GM21447 (cell line): Measurements from ENCODE around the gene TMEM219.
"Not testable (repeated sequence)": the region's sequence is repeated elsewhere in the genome, so short reads cannot be mapped to it uniquely, and the experiment has no call there.

Source experiments
- ATAC-seq: cut with Tn5 transposase; IDR thresholded peaks from one replicate; pipeline ENCODE4 v1.9.1; 2021; ENCODE audit not compliant: unreplicated experiment

Gene TMEM219

DNA sequence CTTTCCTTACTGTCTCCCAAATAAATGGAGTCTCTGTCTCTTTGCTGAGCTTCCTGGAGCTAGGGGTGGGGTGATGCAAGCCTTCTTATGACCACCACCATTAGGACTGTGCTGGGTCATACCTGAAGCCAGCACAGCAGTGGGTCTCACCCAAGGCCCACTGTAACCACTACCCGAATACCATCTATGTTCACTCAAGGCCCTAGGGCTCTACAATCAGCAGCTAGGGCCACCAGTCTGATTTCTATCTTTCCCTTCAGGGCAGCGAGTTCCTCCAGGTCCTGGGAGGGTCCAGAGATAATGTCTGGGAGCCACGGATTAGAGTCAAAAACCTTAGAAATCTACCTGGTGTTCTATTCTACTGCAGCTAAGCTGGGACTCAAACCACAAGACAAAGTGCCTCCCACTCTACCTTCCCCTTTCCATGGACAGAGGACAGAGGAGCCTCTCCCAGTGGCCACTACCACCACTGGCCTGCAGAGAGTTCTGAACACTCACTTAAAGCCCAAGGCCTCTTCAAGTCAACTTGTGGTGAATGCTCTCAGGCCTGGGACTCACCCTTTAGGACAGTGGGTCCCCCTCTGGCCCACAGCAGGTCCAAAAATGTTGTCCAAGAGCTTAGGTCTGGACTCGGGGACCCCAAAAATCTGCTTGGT, 10.9 kb upstream of the TMEM219 start:
- ATAC-seq = no peak

DNA sequence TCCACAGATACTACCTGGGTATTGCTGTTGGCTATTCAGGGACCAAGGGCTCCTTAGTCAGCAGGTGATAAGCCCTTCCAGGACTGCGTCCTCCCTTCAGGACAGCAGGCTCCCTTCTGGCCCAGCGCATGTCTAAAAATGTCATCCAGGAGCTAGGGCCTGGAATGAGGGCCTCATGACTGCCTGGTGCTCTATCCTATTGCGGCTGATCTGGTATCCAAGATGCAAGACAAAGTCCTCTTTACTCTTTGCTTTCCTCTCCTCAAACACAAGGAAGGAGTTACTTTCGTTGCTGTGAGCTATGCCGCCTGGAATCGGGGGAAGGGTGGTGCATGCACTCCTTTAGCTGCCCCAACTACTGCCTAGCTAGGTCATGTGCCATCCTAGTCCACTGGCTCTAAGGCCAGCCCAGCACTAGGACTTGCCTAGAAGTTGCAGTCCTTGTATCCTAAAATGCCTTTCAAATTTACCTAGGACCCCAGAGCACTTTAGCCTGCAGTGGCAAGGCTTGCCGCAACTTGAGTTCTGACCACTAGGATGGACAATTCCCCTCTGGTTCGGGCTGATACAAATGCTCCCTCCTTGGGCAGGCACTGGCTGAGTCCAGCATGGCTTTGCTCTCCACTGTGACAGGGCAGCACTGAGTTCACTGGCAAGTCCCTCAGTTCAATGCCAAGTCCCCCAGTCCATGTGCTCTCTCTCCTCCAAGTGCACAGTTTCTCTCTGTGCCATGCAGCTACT, 10.1 kb upstream of the TMEM219 start:
- ATAC-seq = no peak

DNA sequence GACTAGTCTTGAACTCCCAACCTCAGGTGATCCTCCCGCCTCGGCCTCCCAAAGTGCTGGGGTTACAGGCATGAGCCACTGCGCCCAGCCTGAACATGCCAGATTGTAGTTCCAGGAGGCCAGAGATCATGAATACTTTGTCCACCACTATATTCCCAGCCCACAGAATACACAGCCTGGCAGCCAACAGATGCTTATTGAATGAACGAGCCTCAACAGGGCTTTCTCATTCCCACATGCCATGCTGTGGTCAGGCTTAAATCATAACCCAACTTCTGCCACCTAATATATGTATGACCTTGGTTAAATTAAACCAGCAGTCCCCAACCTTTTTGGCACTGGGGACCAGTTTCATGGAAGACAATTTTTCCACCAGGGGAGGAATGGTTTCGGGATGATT, 3.1 kb upstream of the TMEM219 start:
- no peak for ATAC-seq

DNA sequence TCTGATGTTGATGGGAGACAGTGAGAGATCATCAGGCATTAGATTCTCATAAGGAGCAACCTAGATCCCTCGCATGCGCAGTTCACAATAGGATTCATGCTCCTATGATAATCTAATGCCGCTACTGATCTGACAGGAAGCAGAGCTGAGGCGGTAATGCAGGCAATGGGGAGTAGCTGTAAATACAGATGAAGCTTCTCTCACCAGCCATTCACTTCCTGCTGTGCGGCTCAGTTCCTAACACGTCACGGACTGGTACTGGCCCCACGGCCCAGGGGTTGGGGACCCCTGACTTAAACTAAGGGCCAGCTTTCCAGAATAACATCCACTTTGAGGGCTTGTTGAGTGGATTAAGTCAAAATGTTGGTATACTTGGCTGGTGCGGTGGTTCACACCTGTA, 2.6 kb upstream of the TMEM219 start:
- ATAC-seq = no peak

DNA sequence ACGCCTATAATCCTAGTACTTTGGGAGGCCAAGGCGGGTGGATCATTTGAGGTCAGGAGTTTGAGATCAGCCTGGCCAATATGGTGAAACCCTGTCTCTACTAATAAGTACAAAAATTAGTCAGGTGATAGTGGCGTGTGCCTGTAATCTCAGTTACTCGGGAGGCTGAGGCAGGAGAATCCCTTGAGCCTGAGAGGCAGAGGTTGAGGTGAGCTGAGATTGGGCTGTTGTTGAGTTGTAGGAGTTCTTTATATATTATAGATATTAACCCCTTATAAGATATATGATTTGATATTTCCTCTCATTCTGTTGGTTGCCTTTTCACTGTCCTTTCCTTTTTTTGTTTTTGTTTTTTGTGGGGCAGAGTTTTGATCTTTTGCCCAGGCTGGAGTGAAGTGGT, 2.1 kb upstream of the TMEM219 start:
- not testable (repeated sequence) for ATAC-seq

DNA sequence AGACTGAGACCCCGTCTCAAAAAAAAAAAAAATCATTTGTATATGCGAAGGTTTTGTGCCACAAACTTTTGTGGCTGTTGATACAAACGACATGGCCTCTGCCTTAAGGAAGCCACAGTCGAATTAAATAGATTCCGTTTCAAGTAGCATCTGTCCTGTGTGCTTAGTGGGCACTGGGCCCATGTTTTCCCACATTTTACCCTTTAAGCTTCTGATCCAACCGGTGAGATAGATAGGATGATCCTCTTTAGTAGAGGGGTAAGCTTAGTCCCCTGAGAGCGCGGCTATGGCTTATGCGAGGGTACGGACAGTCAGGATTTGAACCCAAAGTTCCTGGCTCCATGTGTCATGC, 776 bp upstream of the TMEM219 start:
- ATAC-seq = no peak

DNA sequence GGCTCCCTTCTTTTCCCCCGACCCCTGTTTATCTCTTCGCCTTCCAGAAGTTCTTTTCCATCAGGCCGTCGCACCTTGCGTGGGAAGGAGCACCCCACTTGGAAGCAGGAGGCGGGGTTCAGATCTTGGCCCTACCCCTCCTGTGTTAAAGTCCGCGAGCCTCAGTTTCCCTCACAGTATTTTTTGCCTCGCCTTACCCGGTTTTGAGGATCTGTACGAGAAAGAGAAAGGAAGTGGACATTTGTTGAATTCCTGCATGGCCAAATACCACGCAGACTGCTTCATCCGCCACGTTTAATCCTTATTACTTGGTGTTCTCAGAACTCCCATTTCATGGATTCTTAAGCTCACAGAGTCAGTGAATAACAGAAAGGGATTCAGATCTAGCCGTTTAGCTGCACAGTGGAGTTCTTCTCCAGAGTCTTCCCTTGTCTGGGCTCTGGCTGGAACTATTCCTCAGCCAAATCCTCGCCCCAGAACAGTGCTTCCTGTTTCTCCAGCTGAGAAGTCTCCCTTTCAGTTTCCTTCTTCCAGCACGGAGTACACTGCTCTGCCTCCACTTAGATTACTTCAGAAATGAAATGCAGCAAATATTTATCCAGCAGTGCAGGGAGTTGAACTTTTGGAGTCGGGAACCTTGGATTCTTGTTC, 590 bp downstream of the TMEM219 start:
- no peak for ATAC-seq

DNA sequence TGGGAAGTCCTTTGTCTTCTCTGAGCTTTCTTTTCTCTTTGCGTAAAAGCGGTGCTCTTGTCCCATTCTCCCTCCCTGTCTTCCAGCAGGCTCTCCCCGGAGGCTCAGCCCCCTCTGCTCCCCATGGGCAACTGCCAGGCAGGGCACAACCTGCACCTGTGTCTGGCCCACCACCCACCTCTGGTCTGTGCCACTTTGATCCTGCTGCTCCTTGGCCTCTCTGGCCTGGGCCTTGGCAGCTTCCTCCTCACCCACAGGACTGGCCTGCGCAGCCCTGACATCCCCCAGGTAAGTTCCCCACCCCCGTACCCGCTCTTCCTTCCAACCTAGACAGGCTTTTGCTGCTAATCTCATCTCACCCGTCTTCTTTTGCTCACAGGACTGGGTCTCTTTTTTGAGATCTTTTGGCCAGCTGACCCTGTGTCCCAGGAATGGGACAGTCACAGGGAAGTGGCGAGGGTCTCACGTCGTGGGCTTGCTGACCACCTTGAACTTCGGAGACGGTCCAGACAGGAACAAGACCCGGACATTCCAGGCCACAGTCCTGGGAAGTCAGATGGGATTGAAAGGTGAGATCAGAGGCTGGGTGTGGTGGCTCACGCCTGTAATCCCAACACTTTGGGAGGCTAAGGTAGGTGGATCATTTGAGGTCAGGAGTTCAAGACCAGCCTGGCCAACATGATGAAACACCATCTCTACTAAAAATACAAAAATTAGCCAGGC, 1.3 kb downstream of the TMEM219 start:
- no peak for ATAC-seq

DNA sequence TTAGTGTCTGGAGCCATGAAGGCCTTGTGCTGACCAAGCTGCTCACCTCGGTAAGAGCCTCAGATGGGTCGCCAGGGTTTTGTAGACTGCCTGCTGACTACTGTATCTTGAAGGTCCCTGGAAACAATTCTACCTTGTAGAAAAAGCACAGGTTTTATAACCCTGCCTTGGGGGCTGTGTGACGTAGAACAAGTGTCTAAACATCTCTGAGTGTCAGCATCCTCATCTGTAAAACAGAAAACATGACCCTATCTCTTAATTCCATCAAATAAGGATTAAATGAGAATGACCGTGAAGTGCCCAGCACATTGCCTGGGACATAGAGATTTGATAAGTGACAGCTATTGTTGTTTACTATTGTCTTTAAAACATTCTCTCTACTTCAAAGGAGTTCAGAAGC, 6.3 kb downstream of the TMEM219 start:
- no peak for ATAC-seq

DNA sequence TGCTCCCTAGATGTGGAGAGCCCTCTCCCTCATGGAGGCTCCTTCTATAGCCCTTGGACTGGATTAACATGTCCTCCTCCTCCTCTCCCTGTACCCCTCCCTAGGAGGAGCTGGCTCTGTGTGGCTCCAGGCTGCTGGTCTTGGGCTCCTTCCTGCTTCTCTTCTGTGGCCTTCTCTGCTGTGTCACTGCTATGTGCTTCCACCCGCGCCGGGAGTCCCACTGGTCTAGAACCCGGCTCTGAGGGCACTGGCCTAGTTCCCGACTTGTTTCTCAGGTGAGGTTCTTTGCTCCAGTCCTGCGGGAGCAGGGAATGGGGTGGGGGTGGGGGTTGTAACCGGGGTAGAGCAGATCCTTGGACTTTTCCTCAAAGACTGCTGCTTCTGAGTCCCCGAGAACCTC, 9.4 kb downstream of the TMEM219 start:
- no peak for ATAC-seq

DNA sequence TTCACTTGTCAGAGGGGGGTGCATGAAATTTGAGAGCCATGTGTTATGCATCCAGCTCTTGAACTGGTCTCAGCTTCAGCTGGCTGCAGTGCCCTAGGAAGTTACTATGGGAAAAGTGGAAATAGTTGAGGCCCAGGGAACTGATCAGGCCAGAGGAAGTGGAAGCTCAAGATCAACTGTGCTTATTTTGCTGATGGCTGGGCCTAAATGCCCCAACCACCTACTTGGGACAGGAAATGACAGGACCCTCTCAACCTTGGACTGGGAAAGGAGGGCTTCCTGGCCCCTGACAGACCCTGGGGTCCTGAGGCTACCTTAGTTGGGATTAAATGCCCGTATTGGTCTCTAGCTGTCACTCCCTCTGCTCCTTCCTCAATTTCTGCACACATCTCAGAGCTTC, 10.6 kb downstream of the TMEM219 start:
- no peak for ATAC-seq

DNA sequence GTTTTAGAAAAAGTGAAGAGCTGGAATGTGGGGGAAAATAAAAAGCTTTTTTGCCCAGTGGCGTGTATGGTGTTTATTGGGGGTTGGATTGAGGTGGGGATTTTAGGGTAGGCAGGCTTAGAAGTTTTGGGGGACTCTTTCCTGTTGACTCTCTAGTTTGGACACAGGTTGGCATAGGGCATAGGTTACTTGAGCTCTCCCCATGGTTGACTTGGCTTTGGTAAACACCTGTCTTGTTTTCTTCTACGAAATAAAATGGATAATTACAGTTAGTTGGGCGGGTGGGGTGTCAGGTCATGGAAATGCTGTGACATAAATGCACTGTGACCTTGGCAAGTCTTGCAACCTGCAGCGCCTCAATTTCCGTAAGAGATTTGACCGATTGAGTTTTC, 11.1 kb downstream of the TMEM219 start:
- no peak for ATAC-seq

DNA sequence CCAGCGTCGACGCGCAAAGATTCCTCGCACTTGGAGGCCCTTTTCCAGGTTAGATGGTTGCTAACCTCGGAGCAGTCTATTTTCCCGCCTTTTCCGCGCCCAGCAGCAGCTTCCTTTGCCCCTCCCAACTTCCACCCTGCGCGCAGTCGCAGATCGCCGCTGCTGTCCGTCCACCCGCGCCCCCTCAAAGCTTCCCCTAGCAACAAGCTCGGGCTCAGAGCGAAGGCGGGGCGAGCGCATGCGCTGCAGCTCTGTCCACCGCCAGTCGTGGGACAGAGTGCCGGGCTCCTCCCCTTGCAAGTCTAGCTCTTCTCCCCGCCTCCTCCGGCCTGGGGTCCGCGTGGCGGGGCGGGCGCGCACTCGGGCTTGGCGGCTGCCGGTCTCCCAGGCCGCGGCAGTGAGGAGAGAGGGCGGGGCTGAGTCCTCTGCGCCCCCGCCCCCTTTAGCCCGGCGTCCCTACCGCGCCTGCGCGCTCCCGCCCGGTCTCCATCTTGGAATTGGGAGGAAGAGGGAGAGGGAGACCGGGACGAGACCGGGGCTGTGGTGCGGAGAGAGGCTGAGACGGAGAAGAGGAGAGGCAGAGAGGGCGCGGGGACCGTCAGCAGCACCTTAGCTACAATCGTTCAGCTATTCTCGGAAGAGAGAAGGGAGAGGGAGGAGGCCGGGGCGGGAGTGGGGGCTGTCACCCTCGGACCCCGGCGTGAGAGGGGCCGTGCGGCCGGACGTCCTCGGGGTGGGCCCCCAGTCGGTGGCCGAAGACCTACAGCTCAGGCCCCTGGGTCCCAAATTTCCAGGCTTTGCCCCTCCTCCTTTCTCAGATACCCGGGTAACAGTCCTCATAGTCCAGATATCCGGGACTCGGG, 11.7 kb downstream of the TMEM219 start, which contains the start of gene TAOK2:
Gene TAOK2, plus strand, starts transcription at position 485 of the 863 bp plus-strand sequence. CDS start 3,905 bp downstream, outside the sequence.
- peak; percentile 78 for ATAC-seq

DNA sequence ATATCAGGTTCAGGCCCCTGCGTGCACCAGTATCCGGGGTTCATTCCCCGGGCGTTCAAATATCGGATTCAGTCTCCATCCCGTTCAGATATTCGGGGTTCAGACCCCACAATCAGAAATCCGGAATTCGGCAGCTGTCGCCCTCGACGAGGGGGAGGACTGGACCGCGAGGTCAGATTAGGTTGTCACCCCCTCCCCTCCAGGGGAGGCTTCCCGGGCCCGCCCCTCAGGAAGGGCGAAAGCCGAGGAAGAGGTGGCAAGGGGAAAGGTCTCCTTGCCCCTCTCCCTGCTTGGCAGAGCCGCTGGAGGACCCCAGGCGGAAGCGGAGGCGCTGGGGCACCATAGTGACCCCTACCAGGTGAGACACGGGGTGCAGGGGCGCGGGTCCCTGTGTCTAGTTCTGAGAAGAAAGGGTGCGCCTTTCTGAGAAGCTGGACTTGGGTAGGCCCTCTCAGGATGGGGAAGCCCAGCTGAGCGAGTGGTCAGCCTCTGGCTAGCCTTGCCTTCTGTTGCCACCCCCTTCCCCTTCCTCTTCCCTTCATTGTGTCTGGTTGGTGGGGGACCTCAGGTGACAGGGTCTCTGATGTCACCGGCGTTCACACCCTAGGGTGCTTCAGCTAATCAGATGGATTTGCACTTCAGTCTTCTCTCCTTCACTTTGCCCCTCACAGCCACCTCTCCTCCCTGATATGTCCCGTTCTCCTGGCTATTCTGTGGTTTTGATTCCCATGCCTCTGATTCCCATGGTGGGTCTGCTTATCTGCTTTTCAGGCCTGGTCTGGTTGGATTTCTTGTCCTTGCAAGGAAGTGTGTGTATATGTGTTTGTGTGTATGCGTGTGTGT, 12.6 kb downstream of the TMEM219 start:
- no peak for ATAC-seq

DNA sequence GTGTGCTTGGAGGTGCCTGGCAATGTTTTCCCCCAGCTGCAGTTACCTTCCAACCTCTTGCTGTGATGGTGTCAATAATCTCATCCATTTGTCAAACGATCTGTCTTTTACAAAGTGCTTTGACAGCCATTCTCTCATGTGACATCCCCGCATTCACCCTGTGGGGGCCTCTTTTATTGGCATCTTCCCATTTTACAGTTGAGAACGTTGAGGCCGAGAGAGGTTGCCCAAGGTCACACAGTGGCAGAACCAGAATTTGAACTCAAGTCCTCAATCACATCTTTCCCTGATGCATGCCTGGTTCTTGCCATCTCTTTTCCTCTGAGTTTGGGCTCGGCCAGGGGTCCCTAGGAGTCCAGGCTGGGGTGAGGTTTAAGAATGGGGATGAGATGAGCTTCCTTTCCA, 13.3 kb downstream of the TMEM219 start:
- no peak for ATAC-seq

DNA sequence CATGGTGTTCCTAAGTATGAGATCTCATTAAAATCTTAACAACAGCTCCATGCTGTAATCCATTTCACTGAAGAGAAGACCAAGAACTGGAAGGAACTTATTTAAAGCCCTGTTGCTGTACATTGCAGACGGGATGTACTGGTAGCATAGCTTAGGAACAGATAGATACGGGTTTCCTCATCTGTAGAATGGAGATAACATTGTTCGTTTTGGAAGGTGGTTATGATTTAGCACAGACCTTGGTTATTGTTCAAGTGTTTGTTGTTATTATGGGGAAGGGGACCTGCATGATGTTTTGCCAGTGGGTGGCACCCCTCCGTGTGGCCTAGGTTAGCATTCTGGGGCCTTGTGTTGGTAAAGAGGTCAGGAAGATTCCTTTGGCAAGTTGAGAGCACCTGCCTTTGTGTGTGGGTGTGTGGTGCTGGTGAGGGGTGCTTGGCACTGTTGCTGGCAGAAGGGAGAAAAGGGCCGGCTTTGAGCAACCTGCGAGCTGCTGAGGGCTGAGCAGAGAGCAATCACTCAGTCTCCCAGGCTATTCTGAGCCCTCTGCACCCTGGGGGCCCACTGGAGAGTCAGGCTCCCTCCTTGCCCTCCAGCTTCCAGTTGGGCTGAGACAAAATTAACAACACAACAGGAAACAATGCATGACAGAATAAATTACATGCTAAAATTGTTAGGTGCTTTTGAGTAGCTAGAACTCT, 14.1 kb downstream of the TMEM219 start:
- ATAC-seq = no peak

DNA sequence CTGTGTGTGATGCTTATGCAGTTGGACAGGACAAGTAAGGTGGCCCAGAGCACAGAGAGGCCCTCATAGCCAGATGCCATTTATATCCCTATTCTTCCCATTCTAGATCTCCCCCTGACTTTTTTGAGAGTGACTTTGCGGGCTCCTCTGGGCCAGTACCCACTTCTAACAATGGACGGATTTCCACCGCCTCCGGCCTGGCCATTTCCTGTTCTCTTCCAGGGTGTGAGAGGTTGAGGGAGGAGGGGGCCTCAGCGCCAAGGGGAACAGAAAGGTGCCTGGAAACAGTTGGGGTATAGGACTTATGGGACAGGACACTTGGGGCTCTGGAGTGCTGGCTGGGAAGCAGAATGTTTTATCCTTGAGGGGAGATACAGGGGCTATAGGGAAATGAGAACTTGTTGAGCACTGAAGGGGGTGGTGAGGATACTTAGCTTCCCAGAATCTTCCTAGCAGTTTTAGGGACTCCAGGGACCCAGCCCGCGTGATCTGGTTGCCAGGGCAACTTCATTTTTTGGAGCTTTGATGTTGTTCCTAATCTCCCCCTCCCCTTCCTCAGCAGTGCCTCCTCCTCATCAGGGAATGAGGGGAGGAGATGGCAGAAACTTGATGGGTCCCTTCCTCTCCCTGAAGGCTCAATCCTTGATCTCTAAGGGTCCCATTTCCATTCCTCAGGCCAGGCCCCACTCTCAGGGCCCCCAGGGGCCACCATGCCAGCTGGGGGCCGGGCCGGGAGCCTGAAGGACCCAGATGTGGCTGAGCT, 15.4 kb downstream of the TMEM219 start:
- ATAC-seq = no peak

DNA sequence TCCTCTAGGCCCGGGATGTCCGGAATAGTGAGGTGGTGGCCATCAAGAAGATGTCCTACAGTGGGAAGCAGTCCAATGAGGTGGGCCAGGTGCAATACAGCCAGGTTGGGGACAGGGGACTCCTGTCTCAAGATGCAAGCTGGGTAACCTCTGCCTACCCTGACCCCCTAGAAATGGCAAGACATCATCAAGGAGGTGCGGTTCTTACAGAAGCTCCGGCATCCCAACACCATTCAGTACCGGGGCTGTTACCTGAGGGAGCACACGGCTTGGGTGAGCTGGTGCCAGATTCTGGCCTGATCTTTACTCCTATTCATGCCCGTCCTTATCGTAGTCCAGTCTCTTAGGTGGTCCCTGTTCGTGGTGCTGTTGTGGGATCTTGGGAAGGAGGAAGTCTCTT, 16.2 kb downstream of the TMEM219 start:
- ATAC-seq = no peak
